ENCODE results near the gene NR5A2. TPM values are rescaled to one million over a fixed set of nuclear protein-coding genes. Genes with fewer than 3 reads are reported as not detected.

The NR5A2 gene
- total RNA-seq, 4 donors from 2014 or later, result 3.8 to 9.0 (median 4.5) TPM

GRCh38 chr1:200029822-200030152, 2.3 kb downstream of the NR5A2 start:
- H3K36me3 ChIP-seq, result no peaks in the 10 kb centered on the region
- peak overlapping the region in 2 of 4 donors; percentile 42 to 46 for H3K4me3 ChIP-seq
- no peaks in the 10 kb centered on the region for H3K9me3 ChIP-seq
- H3K27ac ChIP-seq, result no peak overlapping the region
- TF ChIP-seq CTCF (IDR thresholded peaks at IDR 0.05) (no peak), POLR2A (IDR thresholded peaks at IDR 0.05) (no peak), EP300 (IDR thresholded peaks at IDR 0.05) (no peak)
- 16 to 21% methylated on average over 13 of the region's 13 CpGs for WGBS, 2 donors
- DNase-seq (ENCODE audit: low spot score in 2 of 2), result no peak
- H3K4me1 ChIP-seq, result peaks cover 0 to 27% (median under 1%) of the 10 kb centered on the region in 4 donors
- peaks cover 0 to 84% of the 10 kb centered on the region in 2 donors for H3K27me3 ChIP-seq

GRCh38 chr1:200030791-200031190, 3.3 kb downstream of the NR5A2 start:
- Histone ChIP-seq H3K27me3 (peaks cover 0 to 94% of the 10 kb centered on the region in 2 donors), H3K27ac (no peak overlapping the region), H3K4me3 (no peak overlapping the region), H3K9me3 (no peaks in the 10 kb centered on the region), H3K4me1 (peaks cover 0 to 37% (median 8%) of the 10 kb centered on the region in 4 donors), H3K36me3 (no peaks in the 10 kb centered on the region)
- WGBS, 2 donors, result 72 to 74% methylated on average over 4 of the region's 4 CpGs
- no peak for TF ChIP-seq CTCF (IDR thresholded peaks at IDR 0.05)
- TF ChIP-seq EP300 (IDR thresholded peaks at IDR 0.05), result no peak
- no peak for TF ChIP-seq POLR2A (IDR thresholded peaks at IDR 0.05)
- DNase-seq (ENCODE audit: low spot score in 2 of 2), result no peak

- no peak overlapping the region for H3K27ac ChIP-seq
- TF ChIP-seq EP300 (IDR thresholded peaks at IDR 0.05) (no peak), POLR2A (IDR thresholded peaks at IDR 0.05) (no peak), CTCF (IDR thresholded peaks at IDR 0.05) (no peak)
- H3K27me3 ChIP-seq, result peaks cover 2 to 99% of the 10 kb centered on the region in 2 donors
- no peaks in the 10 kb centered on the region for H3K9me3 ChIP-seq
- WGBS, 2 donors, result 25 to 30% methylated on average over 23 of the region's 23 CpGs
- H3K4me1 ChIP-seq, result peaks cover 0 to 45% (median 10%) of the 10 kb centered on the region in 4 donors
- no peak for DNase-seq (ENCODE audit: low spot score in 2 of 2)
- no peaks in the 10 kb centered on the region for H3K36me3 ChIP-seq
- H3K4me3 ChIP-seq, result no peak overlapping the region
Measured at GRCh38 chr1:200033511-200034261, 6.2 kb downstream of the NR5A2 start.

- Histone ChIP-seq H3K36me3 (no peaks in the 10 kb centered on the region), H3K4me1 (peaks cover 0 to 45% (median 12%) of the 10 kb centered on the region in 4 donors), H3K27me3 (peaks cover 2 to 100% of the 10 kb centered on the region in 2 donors), H3K27ac (no peak overlapping the region), H3K9me3 (no peaks in the 10 kb centered on the region), H3K4me3 (peak overlapping the region in 1 of 4 donors; percentile 33)
- DNase-seq (ENCODE audit: low spot score in 2 of 2), result no peak
- 16 to 29% methylated on average over 7 of the region's 7 CpGs for WGBS, 2 donors
- TF ChIP-seq POLR2A (IDR thresholded peaks at IDR 0.05) (no peak), EP300 (IDR thresholded peaks at IDR 0.05) (no peak), CTCF (IDR thresholded peaks at IDR 0.05) (no peak)
Measured at GRCh38 chr1:200034262-200034557, 6.7 kb downstream of the NR5A2 start.

- Histone ChIP-seq H3K36me3 (no peaks in the 10 kb centered on the region), H3K9me3 (no peaks in the 10 kb centered on the region), H3K4me3 (peak overlapping the region in 2 of 4 donors; percentile 2 to 33), H3K27me3 (peaks cover 2 to 100% of the 10 kb centered on the region in 2 donors), H3K4me1 (peaks cover 0 to 46% (median 15%) of the 10 kb centered on the region in 4 donors), H3K27ac (no peak overlapping the region)
- no peak for TF ChIP-seq CTCF (IDR thresholded peaks at IDR 0.05)
- no peak for TF ChIP-seq POLR2A (IDR thresholded peaks at IDR 0.05)
- TF ChIP-seq EP300 (IDR thresholded peaks at IDR 0.05), result no peak
- no peak for DNase-seq (ENCODE audit: low spot score in 2 of 2)
- 3 to 4% methylated on average over 25 of the region's 25 CpGs for WGBS, 2 donors
Measured at GRCh38 chr1:200034761-200035396, 7.4 kb downstream of the NR5A2 start.
